ENCODE results near the gene DGCR2.
"Not testable (repeated sequence)": the region's sequence is repeated elsewhere in the genome, so short reads cannot be mapped to it uniquely, and the experiment has no call there.

The DGCR2 gene

GRCh38 chr22:19057999-19058491 is 64.2 kb downstream of the DGCR2 start:
- no peak for DNase-seq

- DNase-seq, result no peak
These were observed 64.7 kb downstream of the DGCR2 start for GRCh38 chr22:19057539-19057938.

GRCh38 chr22:19056951-19057401 is 65.2 kb downstream of the DGCR2 start:
- no peak for DNase-seq

GRCh38 chr22:19055801-19056200 is 66.4 kb downstream of the DGCR2 start:
- no peak for DNase-seq

GRCh38 chr22:19052941-19053541 is 69.2 kb downstream of the DGCR2 start:
- DNase-seq, result no peak

GRCh38 chr22:19051381-19052072 is 70.7 kb downstream of the DGCR2 start:
- no peak for DNase-seq

GRCh38 chr22:19050847-19051246 is 71.4 kb downstream of the DGCR2 start:
- DNase-seq, result not testable (repeated sequence)

- DNase-seq, result no peak
These were observed 72.1 kb downstream of the DGCR2 start for GRCh38 chr22:19050117-19050516.

GRCh38 chr22:19048531-19048930 is 73.7 kb downstream of the DGCR2 start:
- no peak for DNase-seq

- DNase-seq, result no peak
These were observed 74.2 kb downstream of the DGCR2 start for GRCh38 chr22:19047993-19048392.

- DNase-seq, result no peak
These were observed 75.2 kb downstream of the DGCR2 start for GRCh38 chr22:19046719-19047609.

GRCh38 chr22:19046287-19046686 is 75.9 kb downstream of the DGCR2 start:
- DNase-seq, result no peak

- DNase-seq, result no peak
These were observed 77.1 kb downstream of the DGCR2 start for GRCh38 chr22:19045094-19045493.

GRCh38 chr22:19044381-19044780 is 77.8 kb downstream of the DGCR2 start:
- DNase-seq, result no peak

GRCh38 chr22:19043121-19044085 is 78.8 kb downstream of the DGCR2 start:
- no peak for DNase-seq

- DNase-seq, result no peak
These were observed 79.7 kb downstream of the DGCR2 start for GRCh38 chr22:19042285-19043120.

- DNase-seq, result no peak
These were observed 80.5 kb downstream of the DGCR2 start for GRCh38 chr22:19041704-19042074.

GRCh38 chr22:19040888-19041703 is 81.1 kb downstream of the DGCR2 start:
- DNase-seq, result no peak

- no peak for DNase-seq
These were observed 81.8 kb downstream of the DGCR2 start for GRCh38 chr22:19040391-19040861.

- DNase-seq, result no peak
These were observed 82.4 kb downstream of the DGCR2 start for GRCh38 chr22:19039796-19040280.
